SK-N-SH (cell line): ENCODE measurements around the gene PPCS. TPM values are rescaled to one million over a fixed set of nuclear protein-coding genes. Genes with fewer than 3 reads are reported as not detected.
"Not testable (repeated sequence)": the region's sequence is repeated elsewhere in the genome, so short reads cannot be mapped to it uniquely, and the experiment has no call there.

Experiments
- CTCF ChIA-PET: fragments of 300-600, 350-600 bp; formaldehyde crosslinking; extraction: SDS; loops from one replicate; lab custom pipeline; 2021; lab: Yijun Ruan, JAX
- POLR2A ChIA-PET: fragments of 350-600 bp; sonication (Branson Sonifier 250); formaldehyde crosslinking; extraction: SDS; loops from one replicate; lab custom pipeline; 2020; ENCODE audit warnings: antibody characterized with exemption, inconsistent platforms; lab: Yijun Ruan, JAX
- DNase-seq: peaks from one replicate; pipeline ENCODE4 v3.0.0; 2012
- H2AFZ ChIP-seq: fragments of 200-600 bp; sonication (generic); 2 replicates; pipeline ENCODE4 v1.8.1; 2016; ENCODE audit warnings: antibody characterized with exemption, mild to moderate bottlenecking, low read depth
- H3F3A ChIP-seq: fragments of 200-600 bp; sonication (generic); replicated peaks from 2 replicates; pipeline ENCODE3; 2016; ENCODE audit warnings: antibody characterized with exemption, mild to moderate bottlenecking; ENCODE audit not compliant: insufficient read depth
- H3K27ac ChIP-seq, 2 experiments: fragments of 200-500 bp in 1 of 2; fragments of 200-600 bp in 1 of 2; sonication (Bioruptor generic) in 1 of 2; sonication (generic), shearing (Covaris generic) in 1 of 2; 2 replicates each; pipeline versions ENCODE4 v1.5.1 to v1.6.1; 2014 to 2016; ENCODE audit warnings: low read depth in 2 of 2, inconsistent platforms in 1 of 2, low read length in 1 of 2, mild to moderate bottlenecking in 1 of 2, mixed read lengths in 1 of 2
- H3K27me3 ChIP-seq: fragments of 200-600 bp; sonication (generic), shearing (Covaris generic); 2 replicates; pipeline ENCODE4 v1.6.1; 2016; ENCODE audit warnings: mixed run types; ENCODE audit not compliant: insufficient read depth
- H3K36me3 ChIP-seq, 2 experiments: fragments of 200-500 bp in 1 of 2; fragments of 200-600 bp in 1 of 2; sonication (Bioruptor generic) in 1 of 2; sonication (generic) in 1 of 2; replicated peaks in 1 of 2; 2 replicates each; pipeline versions ENCODE3 to v1.5.1; 2014 to 2016; ENCODE audit warnings: low read length in 1 of 2, mild to moderate bottlenecking in 1 of 2; ENCODE audit not compliant: insufficient read depth in 2 of 2, control insufficient read depth in 1 of 2
- H3K4me1 ChIP-seq, 2 experiments: fragments of 200-500 bp in 1 of 2; fragments of 200-600 bp in 1 of 2; sonication (Bioruptor generic) in 1 of 2; sonication (generic), shearing (Covaris generic) in 1 of 2; 2 replicates each; pipeline versions ENCODE4 v1.5.1 to v1.6.1; 2014 to 2016; ENCODE audit warnings: low read depth in 1 of 2, low read length in 1 of 2, mixed run types in 1 of 2; ENCODE audit not compliant: insufficient read depth in 2 of 2, control insufficient read depth in 1 of 2
- H3K4me2 ChIP-seq: fragments of 200-600 bp; sonication (generic), shearing (Covaris generic); 2 replicates; pipeline ENCODE4 v1.6.1; 2017; ENCODE audit warnings: mixed run types
- H3K4me3 ChIP-seq, 2 experiments: fragments of 200-500 bp in 1 of 2; fragments of 200-600 bp in 1 of 2; sonication (Bioruptor generic) in 1 of 2; sonication (generic), shearing (Covaris generic) in 1 of 2; 2 replicates each; pipeline versions ENCODE4 v1.5.1 to v1.8.1; 2014 to 2016; ENCODE audit warnings: low read depth in 2 of 2, inconsistent platforms in 1 of 2, low read length in 1 of 2, mild to moderate bottlenecking in 1 of 2, mixed read lengths in 1 of 2, moderate library complexity in 1 of 2
- H3K79me2 ChIP-seq: fragments of 200-600 bp; sonication (generic); 2 replicates; pipeline ENCODE4 v1.8.1; 2017; ENCODE audit warnings: mild to moderate bottlenecking; ENCODE audit not compliant: insufficient read depth
- H3K9ac ChIP-seq: fragments of 200-600 bp; sonication (generic); 2 replicates; pipeline ENCODE4 v1.6.1; 2017; ENCODE audit warnings: mixed run types
- H3K9me2 ChIP-seq: fragments of 200-600 bp; sonication (generic); 2 replicates; pipeline ENCODE4 v1.6.1; 2017; ENCODE audit warnings: mixed run types
- H3K9me3 ChIP-seq: fragments of 200-600 bp; sonication (generic); 2 replicates; pipeline ENCODE4 v1.6.1; 2017; ENCODE audit warnings: mixed run types, mild to moderate bottlenecking, moderate library complexity
- H4K20me1 ChIP-seq: fragments of 200-600 bp; sonication (generic); 2 replicates; pipeline ENCODE4 v1.6.1; 2017; ENCODE audit warnings: mild to moderate bottlenecking, mixed run types; ENCODE audit not compliant: insufficient read depth
- GABPA ChIP-seq: IDR thresholded peaks from 2 replicates; pipeline ENCODE4 v1.4.0; 2012; ENCODE audit warnings: low read depth, mild to moderate bottlenecking
- JUND ChIP-seq: IDR thresholded peaks from 2 replicates; pipeline ENCODE4 v1.4.0; 2012
- PBX3 ChIP-seq: IDR thresholded peaks from 2 replicates; pipeline ENCODE4; 2012
- RAD21 ChIP-seq: IDR thresholded peaks from 2 replicates; pipeline ENCODE4 v1.6.1; 2012; ENCODE audit warnings: mild to moderate bottlenecking, low read length
- RFX5 ChIP-seq: IDR thresholded peaks from 2 replicates; pipeline ENCODE4 v1.6.1; 2012; ENCODE audit warnings: mild to moderate bottlenecking, improper control_type of control experiment, low read length
- TCF12 ChIP-seq: IDR thresholded peaks from 2 replicates; pipeline ENCODE4 v1.4.0; 2012
- YY1 ChIP-seq: IDR thresholded peaks from 2 replicates; pipeline ENCODE4 v1.4.0; 2012; ENCODE audit warnings: low read depth, mild to moderate bottlenecking
- ZBTB33 ChIP-seq: IDR thresholded peaks from 2 replicates; pipeline ENCODE4 v1.4.0; 2012; ENCODE audit warnings: low read depth, borderline replicate concordance
- WGBS: methylation state at CpG from one replicate; pipeline ENCODE4 v1.1.6; 2017; ENCODE audit warnings: low lambda C conversion rate; 5-methylcytosine and 5-hydroxymethylcytosine counted together
- polyA plus RNA-seq, 3 experiments: library from polyadenylated mRNA; depleted of rRNA; stranded (reverse); fragments of >200 nt; gene quantifications; 2 replicates each; pipeline ENCODE4 v1.2.3, GENCODE V29; 2012
- TF ChIP-seq, protein P1 (sequence below): fragments of 150-350 bp; IDR thresholded peaks from 2 replicates; pipeline ENCODE4 v1.6.1; 2016; ENCODE audit warnings: mild to moderate bottlenecking, low read depth, low read length

PPCS gene
- polyA plus RNA-seq, 1 of the 3 experiments (the other 2 are of a cell fraction) = 40.0 TPM

GRCh38 chr1:42490237-42490636 lies 33.9 kb downstream of the PPCS start:
- Histone ChIP-seq H3K9ac (no peak overlapping the region), H3K27ac (no peak overlapping the region), H3K4me2 (no peak overlapping the region), H3K9me3 (no peaks in the 10 kb centered on the region), H3K36me3 (peaks cover 0 to 6% of the 10 kb centered on the region in 2 experiments), H3K79me2 (no peaks in the 10 kb centered on the region), H2AFZ (no peak overlapping the region), H4K20me1 (no peaks in the 10 kb centered on the region), H3K27me3 (no peaks in the 10 kb centered on the region), H3K4me1 (no peaks in the 10 kb centered on the region), H3K9me2 (no peaks in the 10 kb centered on the region), H3K4me3 (no peak overlapping the region), H3F3A (no peaks in the 10 kb centered on the region)
- 93% methylated on average over 3 of the region's 3 CpGs for WGBS
- POLR2A ChIA-PET = no interaction called here
- no peak for DNase-seq
- TF ChIP-seq, protein P1, sequence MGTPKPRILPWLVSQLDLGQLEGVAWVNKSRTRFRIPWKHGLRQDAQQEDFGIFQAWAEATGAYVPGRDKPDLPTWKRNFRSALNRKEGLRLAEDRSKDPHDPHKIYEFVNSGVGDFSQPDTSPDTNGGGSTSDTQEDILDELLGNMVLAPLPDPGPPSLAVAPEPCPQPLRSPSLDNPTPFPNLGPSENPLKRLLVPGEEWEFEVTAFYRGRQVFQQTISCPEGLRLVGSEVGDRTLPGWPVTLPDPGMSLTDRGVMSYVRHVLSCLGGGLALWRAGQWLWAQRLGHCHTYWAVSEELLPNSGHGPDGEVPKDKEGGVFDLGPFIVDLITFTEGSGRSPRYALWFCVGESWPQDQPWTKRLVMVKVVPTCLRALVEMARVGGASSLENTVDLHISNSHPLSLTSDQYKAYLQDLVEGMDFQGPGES = no peak
- TF ChIP-seq TCF12 (no peak), YY1 (no peak), RAD21 (no peak), JUND (no peak), GABPA (no peak), RFX5 (no peak), PBX3 (no peak), ZBTB33 (no peak)
- CTCF ChIA-PET = interaction anchor here (1.0 kb wide), 1 partner anchor 16 kb away, joined by 4 read pairs; no protein-coding TSS in a partner anchor

DNA sequence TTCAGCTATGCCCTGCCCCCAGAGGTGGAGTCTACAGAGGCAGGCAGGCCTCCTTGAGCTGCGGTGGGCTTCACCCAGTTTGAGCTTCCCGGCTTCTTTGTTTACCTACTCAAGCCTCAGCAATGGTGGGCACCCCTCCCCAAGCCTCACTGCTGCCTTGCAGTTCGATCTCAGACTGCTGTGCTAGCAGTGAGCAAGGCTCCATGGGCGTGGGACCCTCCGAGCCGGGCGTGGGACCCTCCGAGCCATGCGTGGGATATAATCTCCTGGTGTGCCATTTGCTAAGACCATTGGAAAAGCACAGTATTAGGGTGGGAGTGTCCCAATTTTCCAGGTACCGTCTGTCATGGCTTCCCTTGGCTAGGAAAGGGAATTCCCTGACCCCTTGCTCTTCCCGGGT lies 45.7 kb downstream of the PPCS start:
- H3K9me2 ChIP-seq = not testable (repeated sequence)
- WGBS = 67% methylated on average over 8 of the region's 11 CpGs

More for the DNA sequence above, 45.7 kb downstream of the PPCS start:
- H3K4me3 ChIP-seq, H3K4me2 ChIP-seq, POLR2A ChIA-PET, CTCF ChIA-PET, H3K36me3 ChIP-seq, H3K4me1 ChIP-seq, H3K27me3 ChIP-seq, H3K9ac ChIP-seq, H3K27ac ChIP-seq, H3F3A ChIP-seq, H2AFZ ChIP-seq, H4K20me1 ChIP-seq, H3K79me2 ChIP-seq, DNase-seq: not testable (repeated sequence)
- peaks cover 27% of the 10 kb centered on the region for H3K9me3 ChIP-seq
